HG03139 (cell line): ENCODE results near the gene PAH.
"Not testable (repeated sequence)": the region's sequence is repeated elsewhere in the genome, so short reads cannot be mapped to it uniquely, and the experiment has no call there.

ENCODE experiments used
- ATAC-seq: cut with Tn5 transposase; IDR thresholded peaks from one replicate; pipeline ENCODE4 v1.9.1; 2021; ENCODE audit not compliant: unreplicated experiment

The PAH gene

GRCh38 chr12:102833687-102834441, 83.2 kb downstream of the PAH start:
- ATAC-seq = no peak

- not testable (repeated sequence) for ATAC-seq
Measured at GRCh38 chr12:102832826-102833225, 84.2 kb downstream of the PAH start.

- ATAC-seq = no peak
Measured at GRCh38 chr12:102824218-102824835, 92.7 kb downstream of the PAH start.

GRCh38 chr12:102821149-102821548, 95.9 kb downstream of the PAH start:
- ATAC-seq = no peak

- ATAC-seq = peak; percentile 60
Measured at GRCh38 chr12:102816816-102817434, 100.1 kb downstream of the PAH start.

- no peak for ATAC-seq
Measured at GRCh38 chr12:102814691-102815367, 102.2 kb downstream of the PAH start.

- ATAC-seq = no peak
Measured at GRCh38 chr12:102812344-102812743, 104.7 kb downstream of the PAH start.

GRCh38 chr12:102811110-102811737, 105.8 kb downstream of the PAH start:
- ATAC-seq = no peak

- ATAC-seq = no peak
Measured at GRCh38 chr12:102808412-102808811, 108.6 kb downstream of the PAH start.

GRCh38 chr12:102806592-102806991, 110.5 kb downstream of the PAH start:
- no peak for ATAC-seq

- no peak for ATAC-seq
Measured at GRCh38 chr12:102806110-102806509, 110.9 kb downstream of the PAH start.

- ATAC-seq = no peak
Measured at GRCh38 chr12:102800565-102800964, 116.5 kb downstream of the PAH start.

- no peak for ATAC-seq
Measured at GRCh38 chr12:102799229-102799628, 117.8 kb downstream of the PAH start.

GRCh38 chr12:102797528-102797927, 119.5 kb downstream of the PAH start:
- no peak for ATAC-seq

- ATAC-seq = no peak
Measured at GRCh38 chr12:102793921-102794320, 123.1 kb downstream of the PAH start.
